ENCODE results near the gene KIAA0586. TPM values are rescaled to one million over a fixed set of nuclear protein-coding genes. Genes with fewer than 3 reads are reported as not detected.
A peak's percentile ranks its signal among the peaks of the same experiment; 100 is the strongest.

KIAA0586 gene
- total RNA-seq (10 to 100 TPM; 14.2 to 19.4 TPM), polyA plus RNA-seq (ENCODE audit: insufficient read length in 6 of 6) (10 to 100 TPM; 20.2 to 28.7 (median 25.9) TPM)
- long read RNA-seq, donor 1: 0 reads
- long read RNA-seq, donor 2: 0 reads
- long read RNA-seq, donor 3: 0 reads
- long read RNA-seq, donor 4, partial matches to known transcripts: 1 of 4 reads
- long read RNA-seq, donor 4, other reads (novel, unspliced or antisense): 3 of 4 reads
- long read RNA-seq, donor 5: 0 reads
- long read RNA-seq, donor 6: 0 reads
- long read RNA-seq, donor 7: 0 reads
- long read RNA-seq, donor 8: 0 reads
- long read RNA-seq, donor 9: 0 reads
- long read RNA-seq, donor 10, partial matches to known transcripts: 2 of 3 reads
- long read RNA-seq, donor 10, other reads (novel, unspliced or antisense): 1 of 3 reads
- long read RNA-seq, donor 11: 0 reads
- long read RNA-seq, donor 12, partial matches to known transcripts: 0 of 1 reads
- long read RNA-seq, donor 12, other reads (novel, unspliced or antisense): 0 of 1 reads

DNA sequence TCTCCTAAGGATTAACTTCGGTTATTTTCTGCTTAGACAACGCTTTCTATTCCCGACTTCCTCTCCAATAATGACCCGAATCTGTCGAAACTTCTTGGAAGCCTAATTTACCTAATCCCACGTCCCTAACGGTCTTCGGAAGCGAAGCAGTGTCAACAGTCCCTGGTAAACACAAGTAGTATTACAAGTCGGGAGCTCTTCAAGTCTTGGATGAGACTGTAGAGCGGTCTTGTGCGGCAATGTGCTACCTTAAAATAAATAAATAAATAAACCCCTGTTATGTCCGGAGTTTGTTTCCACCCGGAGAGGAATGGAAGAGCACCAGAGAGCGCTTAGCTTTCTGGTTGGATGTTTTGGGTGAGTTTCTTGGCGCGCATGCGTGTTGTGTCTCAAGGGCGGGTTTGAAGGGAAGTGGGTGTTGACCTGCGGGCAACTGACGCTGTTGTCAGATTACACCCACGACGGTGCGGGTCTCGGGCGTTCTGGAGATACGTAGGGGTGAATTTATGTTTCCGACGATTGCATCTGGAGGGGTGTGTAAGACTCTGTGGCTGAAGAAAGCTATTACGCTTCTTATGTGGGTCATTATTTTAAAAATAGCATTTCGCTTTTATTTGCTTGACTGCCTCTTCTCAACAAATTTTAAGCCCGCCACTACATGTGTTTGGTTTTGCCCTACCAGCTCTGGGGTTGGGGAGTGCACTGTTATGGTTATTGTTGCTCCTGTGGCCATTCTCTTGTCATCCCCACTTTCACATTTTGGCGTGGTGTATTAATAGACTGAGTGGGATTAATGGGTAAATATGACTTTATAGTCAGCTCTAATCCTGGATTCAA lies at the start of gene KIAA0586, which contains the start of gene TIMM9:
Gene KIAA0586, plus strand, starts transcription at position 439 of the 837 bp plus-strand sequence. CDS start 546 bp downstream, outside the sequence.
Gene TIMM9, minus strand, starts transcription at position 251 of the 837 bp plus-strand sequence. CDS start 15,586 bp downstream, outside the sequence.
- Histone ChIP-seq H3K36me3 (peaks cover 0 to 18% of the 10 kb centered on the region in 2 donors), H3K27me3 (no peaks in the 10 kb centered on the region), H3K4me3 (peak within 1 kb of the TSS; percentile 88 to 91), H3K4me1 (peaks cover 10 to 35% of the 10 kb centered on the region in 2 donors), H3K9me3 (no peaks in the 10 kb centered on the region), H3K27ac (peak within 1 kb of the TSS; percentile 91 to 94)
- intact Hi-C loops (cut with DNase I): no loop called here
- DNase-seq (peak; percentile 95 to 98 (median 96)), ATAC-seq (peak; percentile 97)
- TF ChIP-seq, protein P1, sequence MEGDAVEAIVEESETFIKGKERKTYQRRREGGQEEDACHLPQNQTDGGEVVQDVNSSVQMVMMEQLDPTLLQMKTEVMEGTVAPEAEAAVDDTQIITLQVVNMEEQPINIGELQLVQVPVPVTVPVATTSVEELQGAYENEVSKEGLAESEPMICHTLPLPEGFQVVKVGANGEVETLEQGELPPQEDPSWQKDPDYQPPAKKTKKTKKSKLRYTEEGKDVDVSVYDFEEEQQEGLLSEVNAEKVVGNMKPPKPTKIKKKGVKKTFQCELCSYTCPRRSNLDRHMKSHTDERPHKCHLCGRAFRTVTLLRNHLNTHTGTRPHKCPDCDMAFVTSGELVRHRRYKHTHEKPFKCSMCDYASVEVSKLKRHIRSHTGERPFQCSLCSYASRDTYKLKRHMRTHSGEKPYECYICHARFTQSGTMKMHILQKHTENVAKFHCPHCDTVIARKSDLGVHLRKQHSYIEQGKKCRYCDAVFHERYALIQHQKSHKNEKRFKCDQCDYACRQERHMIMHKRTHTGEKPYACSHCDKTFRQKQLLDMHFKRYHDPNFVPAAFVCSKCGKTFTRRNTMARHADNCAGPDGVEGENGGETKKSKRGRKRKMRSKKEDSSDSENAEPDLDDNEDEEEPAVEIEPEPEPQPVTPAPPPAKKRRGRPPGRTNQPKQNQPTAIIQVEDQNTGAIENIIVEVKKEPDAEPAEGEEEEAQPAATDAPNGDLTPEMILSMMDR (IDR thresholded peaks at IDR 0.05): no peak

DNA sequence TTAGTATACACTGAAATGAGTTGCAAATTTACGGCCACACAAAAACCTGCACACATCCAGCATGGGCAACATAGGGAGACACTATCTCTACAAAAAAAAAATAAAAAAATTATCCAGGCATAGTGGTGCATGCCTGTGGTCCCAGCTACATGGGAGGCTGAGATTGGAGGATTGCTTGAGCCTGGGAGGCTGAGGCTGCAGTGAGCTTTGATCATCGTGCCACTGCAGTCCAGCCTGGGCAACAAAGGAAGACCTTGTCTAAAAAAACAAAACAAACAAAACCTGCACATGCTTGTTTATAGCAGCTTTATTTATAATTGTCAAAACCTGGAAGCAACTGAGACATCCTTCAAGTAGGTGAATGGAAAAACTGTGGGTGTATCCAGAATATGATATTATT lies 36.7 kb upstream of the KIAA0586 start:
- H3K27me3 ChIP-seq: no peaks in the 10 kb centered on the region
- intact Hi-C loops (cut with DNase I): no loop called here

DNA sequence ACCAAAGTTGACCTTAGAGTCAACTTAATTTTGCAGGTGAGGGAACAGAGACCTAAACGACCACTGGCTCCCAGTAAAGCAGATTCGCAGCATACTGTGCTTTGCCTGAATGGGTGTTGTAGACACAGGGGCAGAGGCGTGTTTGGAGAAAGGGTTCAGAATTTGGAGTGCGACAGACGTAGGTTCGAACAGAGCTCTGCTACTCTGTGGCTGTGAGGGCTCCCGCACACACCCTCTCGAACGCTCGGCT lies 32.0 kb upstream of the KIAA0586 start:
- H3K27ac ChIP-seq: peak overlapping the region in 1 of 2 donors; percentile 74
- TF ChIP-seq, protein P1 (IDR thresholded peaks at IDR 0.05): no peak

More for the DNA sequence above, 36.7 kb upstream of the KIAA0586 start:
- Histone ChIP-seq H3K36me3 (no peaks in the 10 kb centered on the region), H3K27ac (no peak overlapping the region), H3K9me3 (no peaks in the 10 kb centered on the region), H3K4me1 (peaks cover 0 to 9% of the 10 kb centered on the region in 2 donors), H3K4me3 (no peak overlapping the region)
- TF ChIP-seq, protein P1 (IDR thresholded peaks at IDR 0.05): no peak
- DNase-seq (no peak), ATAC-seq (no peak)

DNA sequence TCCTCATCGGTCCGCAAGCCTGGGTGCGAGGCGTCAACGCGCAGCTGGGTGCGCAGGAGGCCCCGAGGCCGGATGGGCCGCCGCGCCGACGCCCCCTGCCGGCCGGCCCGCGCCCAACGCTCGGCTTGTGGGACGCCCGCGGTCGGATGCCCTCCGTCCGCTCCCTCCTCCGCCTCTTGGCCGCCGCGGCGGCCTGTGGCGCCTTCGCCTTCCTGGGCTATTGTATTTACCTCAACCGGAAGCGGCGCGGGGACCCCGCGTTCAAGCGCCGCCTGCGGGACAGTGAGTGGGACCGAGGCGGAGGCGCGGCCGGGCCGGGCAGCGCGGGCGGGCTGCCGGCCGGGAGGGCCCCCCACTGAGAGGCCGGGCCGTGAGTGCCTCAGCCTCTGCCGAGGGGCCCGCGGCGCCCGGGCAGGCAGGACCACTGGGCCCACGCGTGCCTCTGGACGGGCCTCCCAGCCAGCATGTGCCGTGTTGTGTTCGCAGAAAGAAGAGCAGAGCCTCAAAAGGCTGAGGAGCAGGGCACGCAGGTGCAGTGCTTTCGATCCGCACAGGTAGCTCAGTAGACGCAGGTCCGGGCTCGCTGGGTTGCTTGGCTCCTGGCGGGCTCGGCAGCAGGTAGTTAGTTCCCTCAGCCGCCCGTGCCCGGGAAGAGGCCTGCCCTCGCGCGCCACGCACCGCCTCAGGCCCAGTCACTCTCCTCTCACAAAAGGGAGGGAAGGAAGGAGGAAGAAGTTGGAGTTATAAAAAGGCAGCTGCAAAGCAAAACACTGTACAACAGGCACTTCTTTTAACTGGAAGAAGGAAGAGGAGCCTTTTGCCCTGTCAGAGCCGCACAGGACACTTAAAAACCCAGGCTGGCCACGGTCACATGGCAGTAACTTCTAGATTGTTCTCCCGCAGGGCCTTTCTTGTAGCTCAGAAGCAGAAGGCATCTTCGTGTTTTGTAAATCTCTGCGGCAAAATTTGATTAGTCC lies 31.4 kb upstream of the KIAA0586 start, which contains the start of gene TOMM20L:
Gene TOMM20L, plus strand, starts transcription at position 119 of the 977 bp plus-strand sequence. Its CDS starts 28 bp downstream, at position 147.
- Histone ChIP-seq H3K27ac (peak within 1 kb of the TSS; percentile 46 to 74), H3K4me1 (peaks cover 0 to 17% of the 10 kb centered on the region in 2 donors), H3K36me3 (no peaks in the 10 kb centered on the region), H3K27me3 (no peaks in the 10 kb centered on the region), H3K9me3 (no peaks in the 10 kb centered on the region), H3K4me3 (peak within 1 kb of the TSS; percentile 49 to 50)
- intact Hi-C loops (cut with DNase I): no loop called here
- ATAC-seq (peak; percentile 96), DNase-seq (peak; percentile 62 to 96 (median 74))
- TF ChIP-seq, protein P1 (IDR thresholded peaks at IDR 0.05): peak; percentile 83 to 97

More for the DNA sequence above, 32.0 kb upstream of the KIAA0586 start:
- DNase-seq (no peak), ATAC-seq (no peak)
- Histone ChIP-seq H3K4me1 (peaks cover 0 to 17% of the 10 kb centered on the region in 2 donors), H3K36me3 (no peaks in the 10 kb centered on the region), H3K27me3 (no peaks in the 10 kb centered on the region), H3K4me3 (peak overlapping the region; percentile 49 to 50), H3K9me3 (no peaks in the 10 kb centered on the region)
- intact Hi-C loops (cut with DNase I): no loop called here

Data from left lung (tissue), 14 donors.